MCF 10A (cell line): Measurements from ENCODE around the gene SNRPB2. TPM values are rescaled to one million over a fixed set of nuclear protein-coding genes. Genes with fewer than 3 reads are reported as not detected.

ENCODE experiments used
- BruUV-seq: library from RNA; stranded (reverse); fragments of 400-500 nt; replicated peaks from 2 replicates; lab custom pipeline; 2021; lab: Mats Ljungman, UMichigan
- CTCF ChIA-PET: fragments of 300-600 bp; sonication (Branson Sonifier 250); formaldehyde crosslinking; extraction: SDS; loops from one replicate; lab custom pipeline; 2021; ENCODE audit warnings: antibody characterized with exemption, inconsistent platforms; lab: Yijun Ruan, JAX
- POLR2A ChIA-PET: fragments of 300-600, 350-650 bp; sonication (Branson Sonifier 250); formaldehyde crosslinking; extraction: SDS; loops from one replicate; lab custom pipeline; 2020; ENCODE audit warnings: antibody characterized with exemption, inconsistent platforms; lab: Yijun Ruan, JAX
- DNase-seq: peaks from one replicate; pipeline ENCODE4 v3.0.0-alpha.2; 2018; ENCODE audit not compliant: unreplicated experiment
- H3K27ac Mint-ChIP-seq: one replicate; pipeline ENCODE4 v1.8.0; 2022; ENCODE audit warnings: mild to moderate bottlenecking, low read depth, mixed read lengths; ENCODE audit not compliant: unreplicated experiment
- H3K27me3 Mint-ChIP-seq: one replicate; pipeline ENCODE4 v1.8.0; 2022; ENCODE audit warnings: mixed read lengths; ENCODE audit not compliant: insufficient read depth, unreplicated experiment
- H3K36me3 Mint-ChIP-seq: one replicate; pipeline ENCODE4 v1.8.0; 2022; ENCODE audit warnings: mild to moderate bottlenecking, moderate library complexity, mixed read lengths; ENCODE audit not compliant: insufficient read depth, unreplicated experiment
- H3K4me1 Mint-ChIP-seq: one replicate; pipeline ENCODE4 v1.8.0; 2022; ENCODE audit warnings: mixed read lengths; ENCODE audit not compliant: insufficient read depth, unreplicated experiment
- H3K4me3 Mint-ChIP-seq: one replicate; pipeline ENCODE4 v1.8.0; 2022; ENCODE audit warnings: mild to moderate bottlenecking, moderate library complexity, mixed read lengths; ENCODE audit not compliant: unreplicated experiment
- H3K9me3 Mint-ChIP-seq: one replicate; pipeline ENCODE4 v1.8.0; 2022; ENCODE audit warnings: mixed read lengths; ENCODE audit not compliant: unreplicated experiment
- CTCF ChIP-seq: fragments of 200-600 bp; IDR thresholded peaks from one replicate; pipeline ENCODE4 v1.8.0; 2022; ENCODE audit warnings: antibody characterized with exemption, mild to moderate bottlenecking; ENCODE audit not compliant: unreplicated experiment
- intact Hi-C: fragments of 100-400 bp; cut with micrococcal nuclease; formaldehyde crosslinking; loops from 2 replicates; pipeline ENCODE4 v1.14.1; 2022
- total RNA-seq: library from RNA; stranded (reverse); gene quantifications from 2 replicates; pipeline ENCODE4 v1.2.3, GENCODE V29; 2022

Gene SNRPB2
- total RNA-seq, 1 experiment from 2014 or later, result 57.7 TPM

GRCh38 chr20:16752901-16753300 lies 23.1 kb downstream of the SNRPB2 start:
- Mint-ChIP-seq H3K9me3 (no peaks in the 10 kb centered on the region), H3K4me1 (no peaks in the 10 kb centered on the region), H3K4me3 (no peak overlapping the region), H3K27me3 (no peaks in the 10 kb centered on the region), H3K27ac (no peak overlapping the region), H3K36me3 (no peaks in the 10 kb centered on the region)
- intact Hi-C loops, result no loop called here
- DNase-seq, result no peak
- ChIA-PET POLR2A (no interaction called here), CTCF (interaction anchor here (0.5 to 6.8 kb wide), 6 partner anchors 8 to 562 kb away, joined by 3 to 75 read pairs (median 3); no protein-coding TSS in a partner anchor)
- BruUV-seq, result no TSS peak
- TF ChIP-seq CTCF, result no peak

GRCh38 chr20:16758454-16759180 lies 28.8 kb downstream of the SNRPB2 start:
- no peak for TF ChIP-seq CTCF
- BruUV-seq, result no TSS peak
- Mint-ChIP-seq H3K27ac (no peak overlapping the region), H3K9me3 (no peaks in the 10 kb centered on the region), H3K36me3 (no peaks in the 10 kb centered on the region), H3K4me1 (no peaks in the 10 kb centered on the region), H3K27me3 (peaks cover 1% of the 10 kb centered on the region), H3K4me3 (no peak overlapping the region)
- ChIA-PET POLR2A (interaction anchor here (1.0 kb wide), 1 partner anchor 10 kb away, joined by 4 read pairs; the partner anchor contains the start of gene OTOR), CTCF (interaction anchor here (0.5 to 4.6 kb wide), 4 partner anchors 8 to 1237 kb away, joined by 3 to 75 read pairs (median 3); partner anchors contain the start of gene OTOR)
- DNase-seq, result no peak
- intact Hi-C loops, result no loop called here

- Mint-ChIP-seq H3K36me3 (no peaks in the 10 kb centered on the region), H3K4me1 (no peaks in the 10 kb centered on the region), H3K9me3 (no peaks in the 10 kb centered on the region), H3K27ac (no peak overlapping the region), H3K27me3 (peaks cover 7% of the 10 kb centered on the region), H3K4me3 (no peak overlapping the region)
- POLR2A ChIA-PET, result interaction anchor here (1.0 kb wide), 1 partner anchor 11 kb away, joined by 4 read pairs; the partner anchor contains the start of gene OTOR
- no peak for TF ChIP-seq CTCF
- BruUV-seq, result no TSS peak
- intact Hi-C loops, result no loop called here
- CTCF ChIA-PET, result interaction anchor here (0.5 to 4.6 kb wide), 6 partner anchors 8 to 1990 kb away, joined by 3 to 75 read pairs (median 3); partner anchors contain the start of gene OTOR
- DNase-seq, result no peak
Measured at GRCh38 chr20:16759181-16759563, 29.3 kb downstream of the SNRPB2 start.
